Hematopoietic multipotent progenitor cell (in vitro differentiated cells): ENCODE measurements around the gene ZNF396. TPM values are rescaled to one million over a fixed set of nuclear protein-coding genes. Genes with fewer than 3 reads are reported as not detected.

Experiments used
- DNase-seq, 3 donors: peaks; one replicate each; pipeline ENCODE4 v3.0.0-alpha.2; 2011 to 2015; ENCODE audit warnings: low read depth in 2 of 3, low spot score in 2 of 3
- total RNA-seq: library from RNA; depleted of rRNA; stranded (reverse); fragments of >200 nt; gene quantifications from one replicate; pipeline ENCODE4 v1.2.3, GENCODE V29; 2012

The ZNF396 gene
- total RNA-seq, 1 donor: 0.81 TPM

GRCh38 chr18:35343488-35343935 lies 33.6 kb downstream of the ZNF396 start:
- DNase-seq: peak in 1 of 3 donors; percentile 9

GRCh38 chr18:35337286-35337685 lies 39.9 kb downstream of the ZNF396 start:
- no peak for DNase-seq

GRCh38 chr18:35335866-35336265 lies 41.3 kb downstream of the ZNF396 start:
- DNase-seq: no peak

- DNase-seq: no peak
Observed at GRCh38 chr18:35334821-35335220, 42.3 kb downstream of the ZNF396 start.

DNA sequence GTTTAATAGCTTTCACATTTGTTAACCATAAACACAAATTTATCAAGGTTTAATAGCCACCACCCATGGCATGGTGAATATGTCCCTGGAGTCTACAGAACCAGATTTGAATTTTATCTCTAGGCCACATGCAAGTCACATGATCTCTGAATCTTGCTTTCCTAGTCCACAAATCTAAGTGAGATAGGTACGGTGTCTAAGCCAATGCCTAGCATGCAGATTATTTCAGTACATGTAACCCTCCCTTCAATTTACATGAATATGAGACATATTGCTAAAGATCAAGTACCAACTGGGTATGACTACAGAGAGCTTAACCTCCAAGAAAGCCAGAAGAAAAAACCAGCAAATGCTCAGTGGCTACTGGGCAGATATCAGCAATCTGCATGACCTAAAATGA lies 42.9 kb downstream of the ZNF396 start:
- DNase-seq: no peak

GRCh38 chr18:35331367-35332087 lies 45.6 kb downstream of the ZNF396 start:
- DNase-seq: no peak

DNA sequence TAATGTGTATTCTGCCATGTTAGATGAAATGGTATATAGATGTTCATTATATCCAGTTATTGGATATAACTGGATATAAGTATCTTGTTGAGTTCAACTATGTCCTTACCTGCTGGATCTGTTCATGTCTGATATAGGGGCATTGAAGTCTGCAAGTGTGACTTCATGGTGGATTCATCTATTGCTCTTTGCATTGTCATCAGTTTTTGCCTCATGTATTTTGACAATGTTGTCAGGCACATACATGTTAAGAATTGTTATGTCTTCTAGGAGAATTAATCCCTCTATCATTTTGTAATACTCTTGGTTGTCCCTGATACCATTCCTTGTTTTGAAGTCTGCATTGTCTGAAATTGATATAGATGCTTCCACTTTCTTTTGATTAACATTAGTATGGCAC lies 48.3 kb downstream of the ZNF396 start:
- no peak for DNase-seq

DNA sequence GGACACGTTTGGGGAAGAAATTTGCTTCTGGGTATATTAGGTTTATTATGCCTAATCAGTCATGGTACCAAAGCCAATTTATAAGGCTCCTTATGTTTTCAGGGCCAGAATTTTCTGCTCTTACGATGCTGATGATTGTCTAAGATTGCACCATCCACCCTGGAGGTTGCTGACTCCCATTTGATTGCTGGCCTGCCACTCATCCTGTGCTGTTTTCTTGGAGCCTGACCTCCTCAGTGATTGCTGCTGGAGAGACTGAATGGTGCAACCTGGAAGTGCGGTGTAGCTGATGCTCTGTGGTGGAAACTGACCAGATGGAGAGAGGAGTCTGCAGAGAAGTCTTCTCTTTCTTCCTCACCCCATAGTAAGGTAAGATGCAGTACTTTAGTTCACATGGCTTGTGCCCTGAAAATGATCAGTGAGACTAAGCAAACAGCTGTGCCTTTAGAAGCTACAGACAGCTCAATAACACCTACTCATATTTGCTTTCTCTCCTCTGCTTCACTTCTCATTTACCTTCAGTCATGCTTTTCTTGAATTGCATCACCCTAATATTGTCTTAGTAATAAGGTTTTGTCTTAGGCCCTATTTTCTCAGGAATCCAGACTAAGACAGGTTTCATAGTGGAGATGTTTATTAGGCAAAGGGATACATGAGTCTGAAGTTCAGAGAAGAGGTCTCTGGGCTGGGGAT lies 50.3 kb downstream of the ZNF396 start:
- no peak for DNase-seq

GRCh38 chr18:35324926-35325655 lies 52.0 kb downstream of the ZNF396 start:
- no peak for DNase-seq

DNA sequence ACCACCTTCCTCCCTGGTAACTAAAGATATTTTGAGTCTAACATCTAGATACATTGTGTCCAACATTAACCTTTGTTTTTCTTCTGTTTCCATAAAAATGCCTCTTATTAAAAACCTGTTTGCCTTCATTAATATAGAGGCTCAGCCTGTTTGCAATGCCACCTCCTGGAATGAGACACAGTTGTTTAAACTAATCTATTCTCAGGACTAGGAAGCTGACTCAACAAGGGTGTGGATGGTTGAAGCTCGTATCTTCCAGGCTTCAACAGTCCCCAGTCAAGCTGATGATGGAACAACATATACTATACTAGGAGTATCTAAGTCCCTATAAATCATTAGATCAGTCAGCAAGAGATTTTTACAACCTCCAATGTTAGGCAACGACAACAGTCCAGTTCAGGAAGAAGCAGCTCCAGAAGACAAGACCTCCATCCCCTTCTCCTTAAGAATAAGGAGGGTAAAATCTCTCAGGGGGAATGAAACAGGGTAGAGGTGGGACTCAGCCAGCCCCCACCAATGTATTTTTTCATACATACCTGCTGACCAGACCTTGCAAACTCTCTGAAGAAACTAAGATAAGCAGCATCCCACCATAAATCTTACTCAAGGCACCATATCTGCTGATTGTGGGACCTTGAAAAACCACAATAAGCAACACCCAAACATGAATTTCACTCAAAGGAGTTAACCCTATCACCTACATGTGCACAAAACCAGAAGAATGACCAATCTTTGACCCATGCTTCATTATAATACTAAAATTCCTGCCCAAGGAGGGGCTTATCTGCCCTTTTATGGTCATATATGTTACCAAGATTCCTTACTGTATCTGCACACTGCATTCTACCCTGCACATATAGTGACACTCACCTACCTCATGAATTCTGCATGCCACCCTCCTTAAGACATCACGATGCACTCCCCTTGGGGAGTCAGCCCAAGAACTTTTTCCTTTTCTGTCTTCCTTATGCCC lies 54.4 kb downstream of the ZNF396 start:
- peak in 1 of 3 donors; percentile 8 for DNase-seq

Other genes starting within 250 kb of the ZNF396 start
- gene ZNF397, start 136.3 kb downstream of the ZNF396 start, total RNA-seq: 9.2 TPM
- gene ZSCAN30, start 87.1 kb downstream of the ZNF396 start, total RNA-seq: 14.8 TPM
- 14.5 TPM for gene ZNF24, start 32.9 kb downstream of the ZNF396 start, total RNA-seq
- 15.3 TPM for gene INO80C, start 120.6 kb upstream of the ZNF396 start, total RNA-seq
- 35.0 TPM for gene GALNT1, start 204.4 kb upstream of the ZNF396 start, total RNA-seq